Activated naive CD4-positive, alpha-beta T cell treated with anti-CD3 and anti-CD28 coated beads, Interleukin-2, amount 10 ng/mL, durations not matched to agents 7 days and 5 days (primary cell): ENCODE measurements around the gene COMT.

Experiments
- CTCF ChIA-PET: fragments of 350-600 bp; sonication (Branson Sonifier 250); formaldehyde crosslinking; loops from one replicate; lab custom pipeline; 2021; ENCODE audit warnings: antibody characterized with exemption; lab: Charles Lee
- DNase-seq: peaks from one replicate; pipeline ENCODE4 v3.0.0-alpha.2; 2020
- H3K27ac Mint-ChIP-seq: one replicate; pipeline ENCODE4 v1.8.0; 2021; ENCODE audit warnings: mild to moderate bottlenecking, moderate library complexity, mixed read lengths
- H3K27me3 Mint-ChIP-seq: one replicate; pipeline ENCODE4 v1.8.0; 2021; ENCODE audit warnings: mild to moderate bottlenecking, mixed read lengths
- H3K36me3 Mint-ChIP-seq: one replicate; pipeline ENCODE4 v1.8.0; 2021; ENCODE audit warnings: mixed read lengths
- H3K4me1 Mint-ChIP-seq: one replicate; pipeline ENCODE4 v1.8.0; 2021; ENCODE audit warnings: mixed read lengths
- H3K4me3 Mint-ChIP-seq: one replicate; pipeline ENCODE4 v1.8.0; 2021; ENCODE audit warnings: mild to moderate bottlenecking, moderate library complexity, mixed read lengths
- H3K9me3 Mint-ChIP-seq: one replicate; pipeline ENCODE4 v1.8.0; 2021; ENCODE audit warnings: mixed read lengths

COMT gene

GRCh38 chr22:19987394-19988306 is 46.1 kb downstream of the COMT start:
- CTCF ChIA-PET: no interaction called here
- Mint-ChIP-seq H3K27me3 (peaks cover 48% of the 10 kb centered on the region), H3K9me3 (no peaks in the 10 kb centered on the region), H3K27ac (no peak overlapping the region), H3K4me3 (peak overlapping the region; percentile 45), H3K4me1 (peaks cover 2% of the 10 kb centered on the region), H3K36me3 (no peaks in the 10 kb centered on the region)
- no peak for DNase-seq

GRCh38 chr22:19988331-19988808 is 46.8 kb downstream of the COMT start:
- H3K4me3 Mint-ChIP-seq: no peak overlapping the region
- peaks cover 2% of the 10 kb centered on the region for H3K4me1 Mint-ChIP-seq
- no peak overlapping the region for H3K27ac Mint-ChIP-seq
- CTCF ChIA-PET: no interaction called here
- DNase-seq: no peak
- no peaks in the 10 kb centered on the region for H3K36me3 Mint-ChIP-seq
- H3K27me3 Mint-ChIP-seq: peaks cover 48% of the 10 kb centered on the region
- H3K9me3 Mint-ChIP-seq: no peaks in the 10 kb centered on the region

- CTCF ChIA-PET: no interaction called here
- Mint-ChIP-seq H3K27me3 (peaks cover 48% of the 10 kb centered on the region), H3K4me3 (no peak overlapping the region)
Measured at GRCh38 chr22:19988965-19989724, 47.6 kb downstream of the COMT start.

GRCh38 chr22:19989725-19990067 is 48.1 kb downstream of the COMT start:
- no peak overlapping the region for H3K27ac Mint-ChIP-seq
- DNase-seq: no peak
- CTCF ChIA-PET: no interaction called here
- H3K36me3 Mint-ChIP-seq: no peaks in the 10 kb centered on the region
- H3K27me3 Mint-ChIP-seq: peaks cover 48% of the 10 kb centered on the region
- no peaks in the 10 kb centered on the region for H3K9me3 Mint-ChIP-seq
- H3K4me1 Mint-ChIP-seq: peaks cover 2% of the 10 kb centered on the region
- H3K4me3 Mint-ChIP-seq: no peak overlapping the region

More at GRCh38 chr22:19988965-19989724, 47.6 kb downstream of the COMT start:
- DNase-seq: no peak
- Mint-ChIP-seq H3K4me1 (peaks cover 2% of the 10 kb centered on the region), H3K36me3 (no peaks in the 10 kb centered on the region), H3K27ac (no peak overlapping the region), H3K9me3 (no peaks in the 10 kb centered on the region)

DNA sequence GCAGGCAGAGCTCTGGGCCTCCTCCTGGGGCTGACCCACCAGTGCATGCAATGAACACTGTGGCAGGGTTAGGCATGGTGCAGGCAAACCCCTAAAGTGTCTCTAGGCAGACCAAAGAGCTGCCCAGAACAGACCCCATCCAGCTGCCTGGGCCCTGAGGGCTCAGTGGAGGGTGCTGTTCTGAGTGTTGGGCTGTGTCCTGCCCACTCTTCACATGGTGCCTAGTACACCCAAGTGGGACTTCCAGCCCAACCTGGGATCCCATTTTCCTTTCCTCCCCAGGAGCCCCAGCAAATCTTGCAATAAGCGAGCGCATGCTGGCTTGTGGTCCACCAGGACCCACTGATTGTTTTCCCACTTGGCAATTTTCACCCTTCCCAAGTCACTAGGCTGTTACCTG is 48.6 kb downstream of the COMT start:
- Mint-ChIP-seq H3K4me1 (peaks cover 2% of the 10 kb centered on the region), H3K27me3 (peaks cover 44% of the 10 kb centered on the region), H3K4me3 (no peak overlapping the region), H3K27ac (no peak overlapping the region), H3K36me3 (no peaks in the 10 kb centered on the region), H3K9me3 (no peaks in the 10 kb centered on the region)
- DNase-seq: no peak
- CTCF ChIA-PET: no interaction called here

DNA sequence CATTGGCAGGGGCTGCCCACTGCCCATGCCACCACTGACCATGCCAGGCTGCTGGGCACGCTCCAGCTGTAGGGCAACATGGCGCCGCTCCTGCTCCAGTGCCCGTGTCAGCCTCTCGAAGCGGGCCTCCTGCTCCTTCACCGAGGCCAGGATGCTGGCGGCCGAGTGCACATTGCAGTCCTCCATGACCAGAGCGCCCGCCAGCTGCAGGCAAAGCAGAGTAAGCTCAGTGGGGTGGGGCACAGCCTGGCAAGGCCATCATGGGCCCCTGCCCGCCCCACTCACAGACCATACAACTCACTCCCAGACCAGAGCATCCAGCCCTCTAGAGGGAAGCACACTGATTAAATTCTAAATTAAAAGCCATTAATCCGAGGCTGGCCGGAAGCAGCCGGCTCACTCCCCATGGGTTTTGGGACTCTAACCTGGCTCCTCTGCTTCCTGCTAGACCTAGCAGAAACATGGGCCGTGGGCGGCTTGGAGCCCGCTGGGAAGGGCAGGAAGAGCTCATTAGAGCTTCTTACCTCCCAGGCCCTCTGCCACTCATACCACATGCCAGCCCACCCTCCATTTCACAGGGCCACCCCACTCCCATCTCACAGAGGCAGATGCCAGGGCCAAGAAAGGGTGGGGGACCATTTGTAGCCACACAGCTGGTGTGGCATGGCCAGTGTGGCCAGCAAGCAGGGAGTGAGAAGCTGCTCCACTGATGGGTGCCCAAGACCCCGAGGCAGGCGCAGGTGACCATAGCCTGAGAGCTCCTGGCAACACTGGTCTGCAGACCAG is 49.2 kb downstream of the COMT start:
- Mint-ChIP-seq H3K36me3 (no peaks in the 10 kb centered on the region), H3K27me3 (peaks cover 38% of the 10 kb centered on the region), H3K4me1 (peaks cover 2% of the 10 kb centered on the region), H3K27ac (no peak overlapping the region), H3K9me3 (no peaks in the 10 kb centered on the region), H3K4me3 (no peak overlapping the region)
- CTCF ChIA-PET: interaction anchor here (1.7 kb wide), 1 partner anchor 22 kb away, joined by 4 read pairs; no protein-coding TSS in a partner anchor
- DNase-seq: no peak

- DNase-seq: no peak
- CTCF ChIA-PET: interaction anchor here (1.7 kb wide), 1 partner anchor 22 kb away, joined by 4 read pairs; no protein-coding TSS in a partner anchor
- Mint-ChIP-seq H3K27ac (no peak overlapping the region), H3K9me3 (no peaks in the 10 kb centered on the region), H3K36me3 (no peaks in the 10 kb centered on the region), H3K4me3 (no peak overlapping the region), H3K27me3 (peaks cover 33% of the 10 kb centered on the region), H3K4me1 (peaks cover 1% of the 10 kb centered on the region)
Measured at GRCh38 chr22:19991395-19991644, 49.7 kb downstream of the COMT start.

DNA sequence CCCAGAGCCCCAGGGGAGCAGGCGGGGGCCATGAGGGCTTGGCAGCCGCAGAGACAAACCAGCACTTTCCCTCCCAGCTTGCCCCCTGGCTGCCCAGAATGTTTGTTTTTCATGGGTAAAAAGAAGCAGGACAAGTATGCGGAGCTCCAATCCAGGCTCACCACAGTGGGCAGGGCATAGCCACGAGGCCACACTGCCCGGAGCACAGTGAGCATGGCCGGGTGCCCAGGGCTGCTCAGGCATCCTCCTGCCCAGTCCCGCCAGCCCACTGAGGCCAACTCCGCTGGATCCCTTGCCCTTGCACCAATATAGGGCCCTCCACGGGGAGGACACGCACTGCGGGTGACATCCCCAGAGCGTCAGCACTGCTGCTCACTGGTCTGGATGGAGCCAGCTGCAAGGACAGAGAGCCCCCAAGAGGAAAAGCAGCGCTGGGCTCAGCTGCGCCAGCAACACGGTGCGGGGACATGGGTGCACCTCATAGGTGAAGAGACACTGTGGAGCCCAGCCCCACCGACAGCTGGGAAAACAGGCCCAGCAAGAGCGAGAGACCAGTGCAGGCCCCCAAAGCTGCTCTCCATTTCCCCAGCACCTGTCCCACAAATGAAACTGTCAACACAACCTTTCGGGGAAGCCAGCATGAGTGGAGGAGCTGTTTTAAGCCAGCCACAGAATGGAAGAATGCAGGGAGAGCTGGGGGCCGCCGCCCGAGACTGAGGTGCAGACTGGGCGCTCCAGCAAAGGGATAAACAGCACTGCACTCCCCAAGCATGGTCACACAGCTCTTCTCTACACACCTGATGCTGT is 50.3 kb downstream of the COMT start:
- no peak overlapping the region for H3K4me3 Mint-ChIP-seq
- no peak for DNase-seq
- H3K4me1 Mint-ChIP-seq: no peaks in the 10 kb centered on the region
- H3K9me3 Mint-ChIP-seq: no peaks in the 10 kb centered on the region
- peaks cover 31% of the 10 kb centered on the region for H3K27me3 Mint-ChIP-seq
- CTCF ChIA-PET: interaction anchor here (1.7 kb wide), 1 partner anchor 21 kb away, joined by 4 read pairs; no protein-coding TSS in a partner anchor
- no peaks in the 10 kb centered on the region for H3K36me3 Mint-ChIP-seq
- H3K27ac Mint-ChIP-seq: no peak overlapping the region

DNA sequence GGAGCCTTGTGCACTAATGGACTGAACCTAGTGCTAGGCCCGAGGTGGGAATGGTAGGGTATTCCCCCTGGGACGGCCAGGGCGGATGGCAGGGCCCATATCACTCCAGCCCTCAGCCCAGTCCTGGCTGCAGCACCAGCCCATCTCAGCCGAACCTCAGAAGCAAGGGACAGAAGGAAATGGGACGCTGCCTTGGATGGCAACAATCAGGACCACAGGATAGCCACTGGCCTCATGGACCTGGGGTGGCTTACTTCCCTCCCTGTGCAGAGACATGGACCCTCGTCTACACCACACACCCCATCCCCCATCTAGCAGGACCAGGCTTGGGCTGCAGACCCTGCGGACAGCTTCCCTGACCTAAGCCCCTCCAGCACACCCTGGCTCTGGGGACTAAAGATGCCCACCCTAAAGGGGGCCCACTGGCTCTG is 50.9 kb downstream of the COMT start:
- CTCF ChIA-PET: no interaction called here
- Mint-ChIP-seq H3K4me1 (no peaks in the 10 kb centered on the region), H3K36me3 (no peaks in the 10 kb centered on the region), H3K27me3 (peaks cover 32% of the 10 kb centered on the region), H3K27ac (no peak overlapping the region), H3K4me3 (no peak overlapping the region), H3K9me3 (no peaks in the 10 kb centered on the region)
- DNase-seq: no peak

DNA sequence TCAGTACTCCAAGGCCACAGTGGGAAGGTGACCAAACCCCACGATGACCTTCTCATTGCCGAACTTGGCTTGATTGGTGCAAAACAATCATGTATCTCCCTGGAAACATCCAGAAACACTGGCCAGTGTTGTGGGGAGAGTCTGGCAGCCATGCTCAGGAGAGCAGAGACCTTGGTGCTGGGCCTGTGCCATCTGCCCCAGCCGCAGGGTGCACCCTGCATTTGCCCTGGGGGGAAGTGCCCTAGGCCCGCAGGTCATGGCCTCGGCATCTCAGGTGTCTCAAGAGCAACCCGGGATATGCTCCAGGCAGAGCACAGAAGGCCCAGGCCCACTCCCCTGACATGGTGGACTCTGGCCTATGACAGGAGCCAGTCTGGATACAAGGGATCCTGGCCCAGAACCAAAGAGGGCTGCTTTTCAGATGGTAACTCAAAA is 51.4 kb downstream of the COMT start:
- Mint-ChIP-seq H3K36me3 (no peaks in the 10 kb centered on the region), H3K4me3 (no peak overlapping the region), H3K27ac (no peak overlapping the region), H3K27me3 (peaks cover 27% of the 10 kb centered on the region), H3K9me3 (no peaks in the 10 kb centered on the region), H3K4me1 (no peaks in the 10 kb centered on the region)
- no peak for DNase-seq
- CTCF ChIA-PET: no interaction called here

DNA sequence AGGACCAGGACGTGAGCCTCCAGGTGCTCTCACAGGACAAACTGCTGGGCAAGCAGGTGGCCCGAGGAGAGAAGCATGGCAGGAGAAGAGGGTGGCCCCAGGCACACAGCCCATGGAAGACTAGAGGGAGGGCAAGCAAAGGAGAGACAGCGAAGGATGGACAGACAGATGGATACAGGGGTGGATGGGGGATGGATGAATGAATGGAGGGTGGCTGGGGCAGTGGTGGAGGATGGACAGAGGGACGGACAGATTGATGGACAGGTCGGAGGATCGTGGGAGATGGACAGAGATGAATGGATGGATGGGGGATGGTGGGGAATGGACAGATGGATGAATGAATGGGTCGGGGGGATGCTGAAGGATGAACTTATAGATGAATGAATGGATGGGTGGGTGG is 52.4 kb downstream of the COMT start:
- H3K36me3 Mint-ChIP-seq: no peaks in the 10 kb centered on the region
- H3K27ac Mint-ChIP-seq: no peak overlapping the region
- H3K4me3 Mint-ChIP-seq: no peak overlapping the region
- CTCF ChIA-PET: no interaction called here
- peaks cover 20% of the 10 kb centered on the region for H3K27me3 Mint-ChIP-seq
- H3K4me1 Mint-ChIP-seq: no peaks in the 10 kb centered on the region
- DNase-seq: no peak
- no peaks in the 10 kb centered on the region for H3K9me3 Mint-ChIP-seq

- Mint-ChIP-seq H3K4me3 (no peak overlapping the region), H3K36me3 (no peaks in the 10 kb centered on the region), H3K27me3 (peaks cover 13% of the 10 kb centered on the region), H3K9me3 (no peaks in the 10 kb centered on the region), H3K27ac (no peak overlapping the region), H3K4me1 (no peaks in the 10 kb centered on the region)
- CTCF ChIA-PET: no interaction called here
- DNase-seq: no peak
Measured at GRCh38 chr22:19994851-19995610, 53.5 kb downstream of the COMT start.
